ENCODE measurements around the gene PLP1.

The PLP1 gene

GRCh38 chrX:103776546-103776945 is at the start of gene PLP1:
Gene PLP1 (plus strand): TSS chrX:103776840. CDS start chrX:103776996, 156 bp downstream.
- TF ChIP-seq CREB5 (CRISPR knock-in tag; IDR thresholded peaks at IDR 0.05; ENCODE audit: low read depth) (no peak), BACH2 (CRISPR knock-in tag; IDR thresholded peaks at IDR 0.05; ENCODE audit: borderline replicate concordance) (no peak), POU6F1 (CRISPR knock-in tag; IDR thresholded peaks at IDR 0.05; ENCODE audit: borderline replicate concordance, low read depth) (no peak), RARB (CRISPR knock-in tag; IDR thresholded peaks at IDR 0.05) (no peak), CSDC2 (CRISPR knock-in tag; IDR thresholded peaks at IDR 0.05) (no peak), TCF4 (CRISPR knock-in tag; IDR thresholded peaks at IDR 0.05; ENCODE audit: borderline replicate concordance) (no peak), ZC3H10 (CRISPR knock-in tag; IDR thresholded peaks at IDR 0.05) (no peak), ZNF70 (CRISPR knock-in tag; IDR thresholded peaks at IDR 0.05) (no peak), ZNF565 (CRISPR knock-in tag; conservative IDR thresholded peaks at IDR 0.05; ENCODE audit: low read depth) (no peak), CSRNP3 (CRISPR knock-in tag; IDR thresholded peaks at IDR 0.05) (no peak), ISL1 (CRISPR knock-in tag; IDR thresholded peaks at IDR 0.05) (no peak)
- ATAC-seq, result no peak

- TF ChIP-seq OSR1 (CRISPR knock-in tag; IDR thresholded peaks at IDR 0.05) (no peak), RARB (CRISPR knock-in tag; IDR thresholded peaks at IDR 0.05) (no peak), ZNF70 (CRISPR knock-in tag; IDR thresholded peaks at IDR 0.05) (no peak), ZFP30 (CRISPR knock-in tag; IDR thresholded peaks at IDR 0.05) (no peak), GLIS3 (CRISPR knock-in tag; IDR thresholded peaks at IDR 0.05) (no peak), SNAI2 (CRISPR knock-in tag; IDR thresholded peaks at IDR 0.05) (no peak), CSRNP3 (CRISPR knock-in tag; IDR thresholded peaks at IDR 0.05) (no peak), TCF4 (CRISPR knock-in tag; IDR thresholded peaks at IDR 0.05; ENCODE audit: borderline replicate concordance) (no peak), ZNF8 (CRISPR knock-in tag; IDR thresholded peaks at IDR 0.05) (no peak), TSHZ2 (CRISPR knock-in tag; IDR thresholded peaks at IDR 0.05) (no peak), PPARA (CRISPR knock-in tag; IDR thresholded peaks at IDR 0.05; ENCODE audit: borderline replicate concordance) (no peak)
- ATAC-seq, result no peak
These were observed 49.5 kb upstream of the PLP1 start for GRCh38 chrX:103727115-103727514.

GRCh38 chrX:103729015-103729414 is 47.6 kb upstream of the PLP1 start:
- no peak for ATAC-seq
- TF ChIP-seq ZC3H10 (CRISPR knock-in tag; IDR thresholded peaks at IDR 0.05), result no peak
- TF ChIP-seq ARNTL (CRISPR knock-in tag; IDR thresholded peaks at IDR 0.05; ENCODE audit: borderline replicate concordance, low read depth), result no peak
- TF ChIP-seq RARB (CRISPR knock-in tag; IDR thresholded peaks at IDR 0.05), result no peak
- TF ChIP-seq ZFP30 (CRISPR knock-in tag; IDR thresholded peaks at IDR 0.05), result no peak
- TF ChIP-seq BACH2 (CRISPR knock-in tag; IDR thresholded peaks at IDR 0.05; ENCODE audit: borderline replicate concordance), result no peak
- TF ChIP-seq CREB5 (CRISPR knock-in tag; IDR thresholded peaks at IDR 0.05; ENCODE audit: low read depth), result no peak
- no peak for TF ChIP-seq POU6F1 (CRISPR knock-in tag; IDR thresholded peaks at IDR 0.05; ENCODE audit: borderline replicate concordance, low read depth)
- no peak for TF ChIP-seq ZFP3 (CRISPR knock-in tag; IDR thresholded peaks at IDR 0.05)
- no peak for TF ChIP-seq TSHZ2 (CRISPR knock-in tag; IDR thresholded peaks at IDR 0.05)
- TF ChIP-seq SNAI2 (CRISPR knock-in tag; IDR thresholded peaks at IDR 0.05), result no peak
- no peak for TF ChIP-seq OSR1 (CRISPR knock-in tag; IDR thresholded peaks at IDR 0.05)
- TF ChIP-seq GLIS3 (CRISPR knock-in tag; IDR thresholded peaks at IDR 0.05), result no peak
- no peak for TF ChIP-seq TCF4 (CRISPR knock-in tag; IDR thresholded peaks at IDR 0.05; ENCODE audit: borderline replicate concordance)
- no peak for TF ChIP-seq ZNF565 (CRISPR knock-in tag; conservative IDR thresholded peaks at IDR 0.05; ENCODE audit: low read depth)
- no peak for TF ChIP-seq ISL1 (CRISPR knock-in tag; IDR thresholded peaks at IDR 0.05)

Measured in SK-N-SH treated with all-trans-retinoic acid at 6 μM for 48 hours (cell line).